Stimulated activated CD4-positive, alpha-beta T cell treated with anti-CD3 and anti-CD28 coated beads, Interleukin-4, amount 100 ng/mL, for 1 hour (primary cell): ENCODE measurements around the gene THOC7.

Experiments
- DNase-seq: peaks from one replicate; pipeline ENCODE4 v3.0.0-alpha.2; 2020

The THOC7 gene

DNA sequence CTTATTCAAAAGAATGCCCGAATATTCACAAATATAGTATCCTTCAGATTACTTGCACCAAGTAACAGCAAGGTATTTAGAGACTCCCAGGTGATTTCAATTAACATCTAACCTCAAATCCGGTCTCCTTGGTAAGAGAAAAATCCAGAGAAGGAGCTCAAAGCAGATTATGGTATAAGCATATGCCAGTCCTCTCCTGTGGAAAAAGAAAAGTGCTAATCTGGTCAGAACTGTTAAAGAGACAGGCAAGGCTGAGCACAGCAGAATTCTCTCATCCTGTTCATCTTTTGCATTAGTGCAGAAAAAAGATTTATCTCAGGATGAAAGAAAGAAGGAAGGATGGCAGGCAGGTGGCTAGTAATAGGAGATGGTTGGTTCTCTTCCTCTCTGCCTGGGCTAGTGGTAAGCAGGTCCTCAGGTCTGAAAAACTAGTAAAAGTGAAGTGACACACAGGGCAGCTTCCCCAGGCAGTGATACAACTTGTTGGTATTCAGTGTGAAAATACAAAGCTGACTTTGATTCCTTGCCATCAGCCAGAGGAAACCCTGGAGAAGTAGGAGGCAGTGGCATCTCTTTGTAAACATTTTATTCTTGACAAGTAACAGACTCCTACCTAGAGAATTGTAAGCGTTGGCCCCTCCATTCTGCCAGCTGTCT is 14.3 kb upstream of the THOC7 start:
- DNase-seq = no peak

DNA sequence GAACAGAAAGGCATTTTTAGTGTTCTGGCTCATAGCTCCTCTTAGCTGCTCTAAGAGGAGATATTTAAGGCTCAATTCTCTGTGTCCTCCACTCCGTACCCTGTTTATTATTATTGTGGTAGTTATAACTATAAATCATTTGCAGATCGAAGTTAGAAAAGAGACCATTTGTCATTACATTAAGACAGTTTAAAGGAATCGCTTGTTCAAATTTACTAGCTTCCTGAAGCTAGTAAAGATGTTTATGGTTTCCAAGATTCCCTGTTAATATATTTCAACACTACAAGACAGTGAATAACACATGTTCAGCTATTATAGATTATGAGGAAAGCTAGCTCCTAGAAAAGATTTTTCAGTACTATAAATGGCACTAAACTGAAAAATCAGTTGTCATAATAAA is 12.7 kb upstream of the THOC7 start:
- no peak for DNase-seq

DNA sequence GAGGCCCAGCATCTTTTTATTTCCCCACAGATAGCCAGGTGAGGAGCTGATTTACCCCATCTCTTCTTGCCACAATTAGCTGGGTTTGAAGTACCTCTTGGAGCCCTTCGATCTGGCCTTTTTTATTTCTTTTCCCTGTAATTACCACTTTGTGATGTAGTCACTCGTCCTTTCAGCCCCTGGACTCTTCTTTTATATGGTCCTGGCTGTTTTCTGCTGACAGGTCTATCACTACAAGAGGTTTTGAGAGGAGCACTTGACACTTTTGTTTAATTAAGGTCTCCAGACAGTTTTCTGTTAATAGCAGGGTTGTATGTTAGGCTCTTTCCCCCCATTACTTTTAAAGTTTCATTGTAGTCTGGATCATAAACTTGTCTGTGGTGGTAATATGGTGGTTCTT is 11.9 kb upstream of the THOC7 start:
- no peak for DNase-seq

DNA sequence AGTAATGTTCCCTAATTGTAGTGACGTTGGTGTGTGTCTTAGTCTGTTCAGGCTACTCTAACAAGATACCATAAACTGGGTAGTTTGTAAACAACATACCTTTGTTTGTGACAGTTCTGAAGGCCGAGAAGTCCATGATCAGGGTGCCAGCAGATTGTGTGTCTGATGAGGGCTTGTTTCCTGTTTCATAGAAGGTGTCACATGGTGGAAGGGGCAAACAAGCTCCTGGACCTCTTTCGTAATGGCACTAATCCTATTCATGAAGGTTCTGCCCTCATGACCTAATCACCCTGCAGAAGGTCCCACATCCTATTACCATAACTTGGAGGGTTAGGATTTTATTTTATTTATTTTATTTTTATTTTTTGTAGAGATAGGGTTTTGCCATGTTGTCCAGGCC is 11.2 kb upstream of the THOC7 start:
- no peak for DNase-seq

DNA sequence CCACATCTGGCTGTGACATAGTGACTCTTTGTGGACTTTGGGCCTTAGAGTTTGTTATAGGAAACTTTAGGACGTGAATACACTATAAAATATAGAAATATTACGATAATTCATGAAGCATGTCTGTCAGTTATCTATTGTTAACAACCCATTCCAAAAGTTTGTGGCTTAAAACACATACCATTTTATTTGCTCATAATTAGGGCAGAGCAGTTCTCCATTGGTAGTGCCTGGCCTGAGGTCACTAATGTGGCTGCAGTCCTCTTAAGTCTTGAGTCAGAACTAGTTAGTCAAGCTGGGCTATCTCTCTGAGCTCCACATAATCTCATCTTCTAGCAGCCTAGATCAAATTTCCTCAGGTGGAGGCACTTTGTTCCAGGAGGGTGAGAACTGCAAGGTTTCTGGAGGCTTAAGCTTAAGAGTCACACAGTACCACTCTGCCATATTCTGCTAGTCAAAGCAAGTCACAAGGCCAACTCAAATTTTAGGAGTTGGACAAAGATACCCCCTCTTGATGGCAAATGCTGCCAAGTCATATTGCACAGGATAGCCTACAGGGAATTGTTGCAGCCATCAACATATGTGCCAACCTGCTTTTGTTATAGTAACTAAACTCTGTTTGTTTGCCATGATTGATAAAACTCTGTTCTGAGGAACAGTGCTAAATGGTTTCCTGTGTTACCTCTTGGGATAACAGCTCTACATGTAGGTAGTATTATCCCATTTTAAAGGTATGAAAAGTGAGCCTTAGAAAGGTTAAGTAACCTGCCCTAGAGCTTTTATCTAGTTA is 8.7 kb upstream of the THOC7 start:
- no peak for DNase-seq

DNA sequence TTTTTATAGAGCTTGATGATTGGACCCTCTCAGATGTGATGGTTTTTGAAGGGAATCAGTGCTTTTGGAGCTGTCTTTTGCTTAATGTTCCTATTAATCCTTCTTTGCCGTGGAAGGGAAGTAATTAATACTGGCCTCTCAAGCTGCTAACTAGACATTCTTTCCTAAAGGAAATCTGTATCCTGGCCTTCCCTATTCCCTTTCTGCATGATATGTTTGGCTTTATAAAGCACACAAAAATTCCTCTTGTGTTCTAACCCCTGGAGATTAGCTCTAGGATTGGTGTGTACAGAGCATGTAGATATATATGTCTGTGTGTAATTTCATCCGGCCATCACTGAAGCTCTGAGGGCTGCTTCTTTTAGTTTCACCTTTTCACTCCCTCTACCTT is 7.0 kb upstream of the THOC7 start:
- no peak for DNase-seq

DNA sequence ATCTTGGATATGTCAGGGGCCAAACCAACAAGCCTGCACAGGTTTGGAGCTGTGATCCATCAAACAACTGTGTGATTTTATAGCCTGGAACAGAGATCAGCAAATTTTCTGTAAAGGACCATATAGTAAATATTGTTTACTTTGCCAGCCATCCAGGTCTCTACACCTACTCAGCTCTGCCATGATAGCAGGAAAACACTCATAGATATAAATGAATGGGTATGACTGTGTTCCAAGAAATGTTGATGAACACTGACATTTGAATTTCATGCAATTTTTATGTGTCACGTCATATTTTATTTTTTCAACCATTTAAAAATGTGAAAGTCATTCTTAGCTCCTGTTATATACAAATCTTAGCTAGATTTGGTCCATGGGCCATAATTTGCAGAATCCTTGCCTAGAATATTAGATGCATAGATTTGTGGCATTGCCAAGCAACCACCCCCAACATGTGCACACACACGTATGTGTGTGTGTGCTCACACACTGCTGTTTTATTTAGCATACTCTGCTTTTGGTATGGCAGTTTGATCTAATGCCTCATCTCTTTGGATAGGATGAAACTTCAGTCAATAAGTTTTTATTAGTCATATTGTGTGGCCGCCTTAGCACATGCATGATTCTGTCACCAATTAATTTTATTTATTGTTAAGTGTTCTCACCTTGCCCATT is 6.5 kb upstream of the THOC7 start:
- DNase-seq = no peak

DNA sequence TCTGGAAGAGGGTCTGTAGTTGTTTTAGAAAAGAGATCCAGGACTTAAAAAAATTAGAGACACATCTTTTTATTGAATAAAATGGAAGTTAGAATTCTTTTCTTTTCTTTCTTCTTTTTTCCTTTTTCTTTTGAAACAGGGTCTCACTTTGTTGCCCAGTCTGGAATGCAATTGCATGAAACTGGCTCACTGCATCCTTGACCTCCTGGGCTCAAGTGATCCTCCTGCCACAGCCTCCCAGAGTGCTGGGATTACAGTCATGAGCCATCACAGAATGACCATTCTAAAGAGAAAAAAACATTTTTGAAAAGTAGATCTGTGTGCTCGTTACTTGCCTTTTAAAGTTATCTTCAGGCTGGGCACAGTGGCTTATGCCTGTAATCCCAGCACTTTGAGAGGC is 3.6 kb upstream of the THOC7 start:
- no peak for DNase-seq

DNA sequence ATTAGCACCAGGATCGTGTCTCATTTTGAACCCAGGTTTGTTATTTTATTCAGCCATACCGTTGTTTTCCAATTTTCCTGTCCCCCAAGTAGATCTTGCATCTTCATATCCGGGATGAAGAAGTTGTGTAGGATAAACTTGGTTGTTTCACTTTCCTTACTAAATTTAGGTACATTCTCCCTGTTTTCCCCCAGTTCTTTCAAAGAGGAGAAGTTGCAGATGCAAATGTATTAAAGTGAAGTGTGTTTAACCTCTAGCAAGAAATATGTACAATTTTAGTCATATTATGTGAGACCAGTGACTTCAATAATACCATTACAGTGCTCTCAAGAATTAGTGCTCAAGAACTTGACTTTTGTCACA is 1.3 kb upstream of the THOC7 start:
- no peak for DNase-seq

DNA sequence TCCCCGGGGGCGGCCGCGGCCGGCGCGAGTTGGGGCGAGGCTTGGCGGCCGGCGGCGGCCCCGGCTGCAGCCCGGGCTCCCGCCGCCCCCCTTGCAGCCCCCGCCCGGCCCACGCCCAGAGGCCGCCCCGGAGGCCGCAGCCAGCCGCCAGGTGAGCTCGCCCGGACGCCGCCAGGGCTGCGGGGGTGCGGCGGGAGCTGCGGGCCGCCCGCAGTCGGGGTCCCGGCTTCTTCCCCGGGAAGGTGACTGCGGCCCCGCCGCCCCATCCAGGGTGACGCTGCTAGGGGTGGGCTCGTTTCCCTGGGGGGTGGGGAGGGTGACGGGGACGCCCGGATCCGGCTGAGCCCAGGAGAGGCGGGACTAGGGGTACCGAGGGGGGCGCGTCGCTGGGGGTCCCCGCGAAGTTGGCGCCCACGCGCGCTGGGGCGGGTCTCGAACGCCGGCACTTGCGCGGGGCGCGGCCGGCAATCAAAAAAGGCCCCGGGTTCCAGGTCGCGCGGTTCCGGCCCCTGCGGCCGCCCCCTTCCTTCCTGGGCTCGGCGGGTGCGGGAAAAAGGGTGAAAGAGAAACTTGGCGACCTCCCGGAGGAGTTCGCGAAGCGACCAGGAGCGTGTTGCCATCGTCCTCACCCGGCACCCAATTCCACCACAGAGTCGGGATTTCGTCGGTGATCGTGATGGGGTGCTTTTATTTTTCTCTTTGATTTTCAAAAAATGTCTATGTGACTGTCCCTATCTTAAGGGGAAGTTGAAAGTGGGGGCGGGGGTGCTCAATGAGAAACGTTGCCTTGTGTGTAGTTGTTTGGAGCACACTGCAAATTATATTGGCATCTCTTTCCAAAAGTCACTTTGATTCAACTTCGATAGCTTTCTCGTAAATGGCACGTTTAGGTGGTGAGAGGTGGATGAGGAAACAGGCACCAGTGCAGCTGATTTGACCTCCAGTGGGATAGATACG is 681 bp upstream of the THOC7 start:
- peak; percentile 55 for DNase-seq

DNA sequence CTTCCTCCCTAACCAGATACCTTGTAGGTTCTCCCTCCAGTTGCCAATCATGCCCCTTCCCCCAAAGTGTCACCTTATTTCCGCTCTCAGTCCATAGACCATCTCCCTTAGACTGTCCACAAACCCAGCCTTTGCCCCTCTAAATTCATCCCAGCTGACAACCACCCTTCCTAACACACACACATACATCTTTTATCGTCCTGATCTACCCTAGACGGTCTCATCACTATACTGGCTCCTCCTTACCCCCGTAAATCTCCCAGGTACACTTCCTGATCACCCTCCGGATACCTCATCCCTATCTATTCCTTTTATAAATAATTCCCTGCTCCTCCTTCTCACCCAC is 828 bp downstream of the THOC7 start:
- no peak for DNase-seq

DNA sequence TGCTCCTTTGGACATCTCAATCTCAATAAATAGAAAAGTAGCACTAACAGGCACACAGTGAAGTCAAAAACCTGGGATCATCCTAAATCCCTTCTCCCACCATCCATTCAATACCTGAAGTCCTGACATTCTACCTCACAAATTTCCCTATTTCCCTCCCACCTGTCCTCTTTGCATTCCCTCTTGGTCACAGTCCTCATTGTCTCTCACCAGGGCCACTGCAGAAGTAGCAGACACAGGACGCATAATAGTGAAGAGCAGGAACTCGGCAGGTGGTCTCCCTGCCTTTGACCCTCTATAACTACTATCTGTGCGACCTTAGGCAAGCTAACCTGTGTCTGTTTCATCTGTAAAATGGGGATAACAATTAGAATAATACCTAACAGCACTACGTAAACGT is 2.3 kb downstream of the THOC7 start:
- no peak for DNase-seq

DNA sequence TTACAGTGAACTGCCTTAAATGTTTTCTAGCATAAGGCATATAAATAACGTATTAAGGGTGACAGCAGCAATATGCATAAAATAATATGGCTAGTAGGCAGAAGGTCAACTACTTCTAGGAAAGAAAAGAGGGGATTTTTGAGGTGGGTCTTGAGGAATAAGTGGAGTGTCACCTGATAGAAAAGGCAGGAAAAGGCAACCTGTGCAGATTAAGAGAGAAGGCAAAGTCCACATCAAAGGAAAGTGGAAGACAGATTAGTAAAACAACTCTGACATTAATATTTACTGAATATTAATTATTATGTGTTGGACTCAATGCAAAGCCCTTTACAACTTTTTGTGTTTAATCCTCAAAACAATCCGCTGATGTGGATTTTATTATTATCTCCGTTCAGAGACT is 2.8 kb downstream of the THOC7 start:
- no peak for DNase-seq

DNA sequence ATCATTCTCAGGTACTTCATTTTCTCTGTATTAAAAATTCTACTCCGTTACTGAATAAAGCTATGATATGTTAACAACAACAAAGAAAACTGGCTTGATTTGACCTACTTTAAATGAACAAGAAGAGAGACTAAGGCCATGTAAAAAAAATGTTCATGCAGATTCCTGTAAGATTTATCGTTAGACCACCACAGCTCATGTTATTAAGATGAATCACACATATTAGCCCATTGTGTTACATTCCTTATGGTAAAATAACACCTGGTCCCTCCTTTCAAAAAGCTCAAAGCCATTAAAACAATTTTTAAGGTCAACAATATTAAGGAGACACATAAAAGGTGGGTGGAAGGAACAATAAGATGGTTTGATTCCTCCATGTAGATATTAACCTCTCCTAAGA is 6.3 kb downstream of the THOC7 start:
- DNase-seq = no peak

DNA sequence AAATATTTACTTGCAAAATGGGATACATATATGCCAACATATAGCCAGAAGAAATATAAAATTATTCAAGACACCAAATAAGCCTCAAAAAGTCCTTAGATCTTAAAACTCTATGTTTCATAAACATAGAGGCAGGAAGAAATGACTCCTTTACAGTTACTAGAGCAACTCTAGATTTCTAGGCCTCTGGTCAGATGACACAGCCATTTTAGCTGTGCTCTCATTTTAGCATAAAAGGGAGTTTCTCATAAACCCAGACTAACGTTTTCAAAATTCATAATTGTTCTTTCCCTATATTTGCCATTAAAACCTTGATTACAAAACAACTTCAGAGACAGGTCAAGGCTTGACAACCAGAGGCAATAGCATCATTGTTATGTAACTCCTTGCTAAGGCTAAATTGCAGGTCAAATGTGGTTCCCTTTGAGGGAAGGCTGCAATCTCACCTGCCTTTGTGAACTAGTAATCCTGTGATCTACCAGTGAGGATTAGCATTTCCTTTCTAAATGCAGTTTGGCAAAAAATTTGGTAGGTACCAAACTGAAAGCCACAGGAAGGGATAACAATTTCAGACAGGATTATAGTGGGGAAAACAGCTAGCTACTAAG is 8.2 kb downstream of the THOC7 start:
- no peak for DNase-seq

DNA sequence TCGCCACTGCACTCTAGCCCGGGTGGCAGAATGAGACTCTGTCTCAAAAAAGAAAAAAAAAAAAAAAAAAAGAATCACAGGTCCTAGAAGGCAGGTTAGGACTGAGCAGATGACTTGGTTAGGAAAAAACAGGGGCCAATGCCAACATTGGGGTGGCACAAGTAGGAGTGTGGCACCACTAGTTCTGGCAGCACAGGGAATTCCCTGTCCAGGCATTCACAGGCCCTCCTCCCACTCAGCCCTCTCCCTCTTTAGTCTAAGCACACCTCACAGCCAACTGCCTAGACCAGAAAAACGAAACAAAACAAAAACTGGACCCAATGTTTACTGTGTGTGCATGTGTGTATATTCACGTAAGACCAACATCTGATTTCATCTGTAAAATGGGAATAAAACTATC is 10.5 kb downstream of the THOC7 start:
- DNase-seq = no peak

DNA sequence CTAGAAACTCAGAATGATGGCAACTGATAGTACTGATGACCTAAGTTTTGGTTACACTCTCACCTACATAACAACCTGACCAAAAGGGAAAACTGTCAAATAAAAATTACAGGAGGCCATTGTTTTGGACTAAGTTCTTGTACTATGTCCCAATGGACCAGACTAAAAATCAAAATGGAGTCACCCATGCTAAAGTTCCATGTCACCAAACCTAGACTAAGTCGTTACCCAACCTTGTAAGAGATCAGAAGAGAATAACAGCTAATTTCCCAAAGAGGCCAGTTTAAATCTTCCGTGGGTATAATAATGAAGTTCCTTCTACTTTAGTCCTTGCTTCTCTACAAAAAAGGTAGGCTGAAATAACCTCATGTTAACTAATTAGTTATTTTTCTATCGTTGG is 12.3 kb downstream of the THOC7 start:
- DNase-seq = no peak

DNA sequence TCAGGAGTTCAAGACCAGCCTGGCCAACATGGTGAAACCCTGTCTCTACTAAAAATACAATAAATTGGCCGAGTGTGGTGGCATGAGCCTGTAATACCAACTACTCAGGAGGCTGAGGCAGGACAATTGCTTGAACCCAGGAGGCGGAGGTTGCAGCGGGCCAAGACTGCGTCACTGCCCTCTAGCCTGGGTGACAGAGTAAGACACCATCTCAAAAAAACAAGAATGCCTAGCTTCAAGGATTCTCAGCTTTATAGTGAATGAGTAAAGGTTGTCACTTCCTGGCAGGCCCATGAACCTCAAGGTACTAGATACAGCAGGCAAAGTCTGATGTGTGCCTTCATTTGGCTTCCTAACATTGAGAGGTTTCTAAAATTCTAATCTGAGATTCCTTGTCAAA is 14.4 kb downstream of the THOC7 start:
- no peak for DNase-seq

DNA sequence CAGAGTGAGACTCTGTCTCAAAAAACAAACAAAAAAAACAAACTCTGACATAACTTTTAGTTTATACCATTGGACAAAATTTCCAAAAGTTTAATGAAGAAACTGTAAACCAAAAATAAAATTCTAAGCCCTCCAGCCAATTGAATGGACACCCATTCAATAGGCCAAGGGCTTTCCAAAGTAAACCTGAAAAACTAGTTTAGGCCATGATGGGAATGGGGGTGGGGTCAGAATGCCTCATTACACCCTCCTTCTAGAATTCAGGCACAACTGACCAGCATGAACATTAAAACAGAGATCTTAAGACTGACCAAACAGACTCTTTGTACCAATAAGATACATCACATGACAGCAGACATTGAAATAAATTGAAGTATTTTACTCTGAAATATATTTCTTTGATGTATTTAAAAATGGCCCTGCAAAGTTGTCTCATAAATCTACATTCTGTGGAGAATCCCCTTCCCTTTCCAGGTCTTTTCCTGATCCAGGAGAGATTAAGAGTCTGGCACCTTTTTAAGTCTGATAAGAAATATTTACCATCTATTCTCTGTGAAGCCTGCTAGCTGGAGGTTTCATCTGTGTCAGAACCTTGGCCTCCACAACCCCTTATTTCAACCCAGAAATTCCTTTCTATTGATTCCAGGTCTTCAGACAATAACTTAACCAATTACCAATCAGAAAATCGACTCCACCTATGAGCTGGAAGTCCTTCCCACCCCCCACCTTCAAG is 15.7 kb downstream of the THOC7 start:
- DNase-seq = no peak

DNA sequence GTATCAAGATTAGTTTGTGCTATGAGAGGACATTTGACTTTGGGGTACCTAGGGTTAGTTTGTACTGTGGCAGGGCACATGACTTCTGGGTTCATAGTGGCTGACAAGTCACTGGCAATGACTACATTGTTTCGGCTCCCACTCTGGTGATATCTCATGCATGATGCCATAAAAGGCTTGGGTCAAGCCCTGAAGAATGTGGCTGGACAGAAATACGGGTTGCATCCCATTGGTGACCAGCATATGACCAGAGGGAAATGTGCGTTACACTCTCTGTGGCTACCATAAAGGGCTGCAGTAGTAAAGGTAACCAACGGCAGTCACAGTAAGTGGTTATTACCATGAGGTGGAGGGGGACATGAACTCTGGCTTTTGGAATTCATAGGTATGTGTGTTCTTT is 18.4 kb downstream of the THOC7 start:
- no peak for DNase-seq

DNA sequence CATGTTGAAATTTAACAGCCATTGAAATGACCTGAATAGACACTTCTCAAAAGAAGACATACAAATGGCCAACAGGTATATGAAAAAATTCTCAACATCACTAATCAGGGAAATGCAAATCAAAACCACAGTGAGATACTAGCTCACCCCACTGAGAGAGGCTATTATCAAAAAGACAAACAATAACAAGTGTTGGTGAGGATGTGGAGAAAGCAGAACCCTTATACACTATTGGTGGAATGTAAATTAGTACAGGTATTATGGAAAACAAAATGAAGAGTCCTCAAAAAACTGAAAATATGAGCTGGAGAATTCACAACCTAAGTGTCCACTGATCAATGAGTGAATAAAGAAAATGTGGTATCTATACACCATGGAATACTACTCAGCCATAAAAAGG is 21.5 kb downstream of the THOC7 start:
- DNase-seq = no peak

DNA sequence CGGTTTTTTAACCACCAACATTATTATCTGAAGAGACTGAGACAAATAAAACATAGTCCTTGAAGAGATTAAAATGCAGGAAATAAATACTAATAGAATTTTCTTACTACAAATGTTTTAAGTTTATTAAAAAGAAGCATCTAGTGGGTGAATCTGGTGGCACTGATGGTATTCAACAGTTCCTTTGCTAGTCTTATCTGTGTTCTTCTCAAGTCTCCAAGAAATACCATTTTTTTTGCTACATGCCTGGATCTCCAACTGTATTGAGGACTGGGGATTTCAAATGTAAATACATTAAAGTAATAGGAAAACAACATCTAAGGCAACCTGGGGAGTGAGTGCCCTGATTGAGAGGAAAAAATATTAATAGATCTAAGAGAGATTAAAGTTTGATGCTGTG is 21.9 kb downstream of the THOC7 start:
- DNase-seq = no peak
